Smooth muscle cell (in vitro differentiated cells): ENCODE results near the gene THAP4. TPM values are rescaled to one million over a fixed set of nuclear protein-coding genes. Genes with fewer than 3 reads are reported as not detected.
"Not testable (repeated sequence)": the region's sequence is repeated elsewhere in the genome, so short reads cannot be mapped to it uniquely, and the experiment has no call there.

Experiments
- DNase-seq: peaks from one replicate; lab custom pipeline; 2025; ENCODE audit not compliant: unreplicated experiment; lab: John Stamatoyannopoulos, UW
- H2AFZ ChIP-seq: fragments of 200-600 bp; sonication (generic); 2 replicates; pipeline ENCODE4 v1.6.0; 2016; ENCODE audit warnings: antibody characterized with exemption, low read depth, mild to moderate bottlenecking
- H3F3A ChIP-seq: fragments of 200-600 bp; sonication (generic); 2 replicates; pipeline ENCODE4 v1.6.0; 2017; ENCODE audit warnings: antibody characterized with exemption, low read depth
- H3K27ac ChIP-seq: fragments of 200-600 bp; sonication (generic); 2 replicates; pipeline ENCODE4 v1.5.1; 2016; ENCODE audit warnings: low read depth, mild to moderate bottlenecking
- H3K27me3 ChIP-seq: fragments of 200-600 bp; sonication (generic); 2 replicates; pipeline ENCODE4 v1.6.1; 2016; ENCODE audit warnings: low read depth, mild to moderate bottlenecking
- H3K36me3 ChIP-seq: fragments of 200-600 bp; sonication (generic); 2 replicates; pipeline ENCODE4 v1.5.1; 2016; ENCODE audit warnings: low read depth
- H3K4me1 ChIP-seq: fragments of 200-600 bp; sonication (generic); 2 replicates; pipeline ENCODE4 v1.5.1; 2016; ENCODE audit warnings: low read depth
- H3K4me2 ChIP-seq: fragments of 200-600 bp; sonication (generic); 2 replicates; pipeline ENCODE4 v1.6.0; 2016; ENCODE audit warnings: mild to moderate bottlenecking
- H3K4me3 ChIP-seq: fragments of 200-600 bp; sonication (generic); 2 replicates; pipeline ENCODE4 v1.5.1; 2016; ENCODE audit warnings: mild to moderate bottlenecking
- H3K79me2 ChIP-seq: fragments of 200-600 bp; sonication (generic); 2 replicates; pipeline ENCODE4 v1.6.0; 2016; ENCODE audit warnings: low read depth, mild to moderate bottlenecking
- H3K9ac ChIP-seq: fragments of 200-600 bp; sonication (generic); 2 replicates; pipeline ENCODE4 v1.6.0; 2016; ENCODE audit warnings: low read depth
- H3K9me3 ChIP-seq: fragments of 200-600 bp; sonication (generic); replicated peaks from 2 replicates; pipeline ENCODE4 v1.5.1; 2016; ENCODE audit warnings: low read depth
- H4K20me1 ChIP-seq: fragments of 200-600 bp; sonication (generic); 2 replicates; pipeline ENCODE4 v1.6.0; 2016; ENCODE audit warnings: low read depth
- WGBS: methylation state at CpG from one replicate; pipeline ENCODE4 v1.1.7; 2016; ENCODE audit warnings: low lambda C conversion rate; 5-methylcytosine and 5-hydroxymethylcytosine counted together
- polyA plus RNA-seq: library from polyadenylated mRNA; unstranded; fragments of >200 nt; fragmentation: Nextera tagmentation; extraction: Ambion mirVana; gene quantifications from 2 replicates; pipeline ENCODE4 v1.2.1, GENCODE V29; 2016
- total RNA-seq: library from RNA; depleted of rRNA; stranded (reverse); fragments of >200 nt; gene quantifications from 2 replicates; pipeline ENCODE4 v1.2.3, GENCODE V29; 2014
- TF ChIP-seq, protein P1 (sequence below): fragments of 200-600 bp; sonication (generic); IDR thresholded peaks from 2 replicates; pipeline ENCODE4 v1.5.1; 2017; ENCODE audit warnings: borderline replicate concordance, mild to moderate bottlenecking, antibody characterized with exemption; ENCODE audit not compliant: insufficient read depth, poor library complexity, severe bottlenecking

THAP4 gene
- total and polyA plus RNA-seq, 2 experiments from 2014 or later = 23.1 to 38.8 TPM

DNA sequence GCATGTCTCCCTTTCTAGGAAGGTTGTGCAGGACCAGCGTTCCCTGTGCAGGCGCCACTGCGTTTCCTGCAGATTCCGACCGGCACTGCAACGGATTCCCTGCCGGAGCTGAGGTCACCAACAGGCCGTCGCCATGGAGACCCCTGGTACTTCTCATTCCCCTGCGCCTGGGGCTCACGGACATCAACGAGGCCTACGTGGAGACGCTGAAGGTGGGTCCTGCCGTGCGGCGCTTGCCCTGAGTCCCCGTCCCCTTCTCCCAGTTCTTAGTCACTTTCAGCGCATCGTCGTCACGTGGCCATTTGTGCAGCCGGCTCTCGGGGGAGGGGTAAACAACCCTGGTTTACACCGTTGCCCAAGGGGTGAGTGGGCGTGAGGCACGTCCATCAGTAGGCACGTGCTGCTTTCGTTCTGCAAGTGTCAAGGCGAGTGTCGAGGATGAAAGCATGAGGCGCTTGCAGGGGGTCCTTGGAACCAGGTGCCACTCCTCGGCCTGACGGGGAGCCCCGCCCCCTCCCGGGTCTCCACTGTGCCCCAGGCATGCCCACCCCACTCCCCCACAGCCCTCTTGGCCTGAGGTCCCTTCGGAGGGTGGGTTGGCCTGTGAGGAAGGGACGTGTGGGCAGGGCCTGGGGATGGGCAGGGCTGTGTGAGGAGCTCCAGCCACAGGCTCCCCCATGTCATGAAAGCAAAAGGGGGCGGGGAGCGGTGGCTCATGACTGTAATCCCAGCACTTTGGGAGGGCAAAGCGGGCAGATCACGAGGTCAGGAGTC is 29.9 kb upstream of the THAP4 start:
- H3K9ac ChIP-seq = no peak overlapping the region
- H3K36me3 ChIP-seq = no peaks in the 10 kb centered on the region
- no peaks in the 10 kb centered on the region for H3K9me3 ChIP-seq
- no peak for DNase-seq
- TF ChIP-seq, protein P1, sequence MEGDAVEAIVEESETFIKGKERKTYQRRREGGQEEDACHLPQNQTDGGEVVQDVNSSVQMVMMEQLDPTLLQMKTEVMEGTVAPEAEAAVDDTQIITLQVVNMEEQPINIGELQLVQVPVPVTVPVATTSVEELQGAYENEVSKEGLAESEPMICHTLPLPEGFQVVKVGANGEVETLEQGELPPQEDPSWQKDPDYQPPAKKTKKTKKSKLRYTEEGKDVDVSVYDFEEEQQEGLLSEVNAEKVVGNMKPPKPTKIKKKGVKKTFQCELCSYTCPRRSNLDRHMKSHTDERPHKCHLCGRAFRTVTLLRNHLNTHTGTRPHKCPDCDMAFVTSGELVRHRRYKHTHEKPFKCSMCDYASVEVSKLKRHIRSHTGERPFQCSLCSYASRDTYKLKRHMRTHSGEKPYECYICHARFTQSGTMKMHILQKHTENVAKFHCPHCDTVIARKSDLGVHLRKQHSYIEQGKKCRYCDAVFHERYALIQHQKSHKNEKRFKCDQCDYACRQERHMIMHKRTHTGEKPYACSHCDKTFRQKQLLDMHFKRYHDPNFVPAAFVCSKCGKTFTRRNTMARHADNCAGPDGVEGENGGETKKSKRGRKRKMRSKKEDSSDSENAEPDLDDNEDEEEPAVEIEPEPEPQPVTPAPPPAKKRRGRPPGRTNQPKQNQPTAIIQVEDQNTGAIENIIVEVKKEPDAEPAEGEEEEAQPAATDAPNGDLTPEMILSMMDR = no peak
- H4K20me1 ChIP-seq = peaks cover 13% of the 10 kb centered on the region
- no peak overlapping the region for H3K27ac ChIP-seq
- H3K4me1 ChIP-seq = no peaks in the 10 kb centered on the region
- H2AFZ ChIP-seq = no peak overlapping the region
- H3K79me2 ChIP-seq = no peaks in the 10 kb centered on the region
- 92% methylated on average over 41 of the region's 42 CpGs for WGBS
- H3F3A ChIP-seq = no peaks in the 10 kb centered on the region
- H3K4me2 ChIP-seq = no peak overlapping the region
- H3K27me3 ChIP-seq = no peaks in the 10 kb centered on the region
- no peak overlapping the region for H3K4me3 ChIP-seq

DNA sequence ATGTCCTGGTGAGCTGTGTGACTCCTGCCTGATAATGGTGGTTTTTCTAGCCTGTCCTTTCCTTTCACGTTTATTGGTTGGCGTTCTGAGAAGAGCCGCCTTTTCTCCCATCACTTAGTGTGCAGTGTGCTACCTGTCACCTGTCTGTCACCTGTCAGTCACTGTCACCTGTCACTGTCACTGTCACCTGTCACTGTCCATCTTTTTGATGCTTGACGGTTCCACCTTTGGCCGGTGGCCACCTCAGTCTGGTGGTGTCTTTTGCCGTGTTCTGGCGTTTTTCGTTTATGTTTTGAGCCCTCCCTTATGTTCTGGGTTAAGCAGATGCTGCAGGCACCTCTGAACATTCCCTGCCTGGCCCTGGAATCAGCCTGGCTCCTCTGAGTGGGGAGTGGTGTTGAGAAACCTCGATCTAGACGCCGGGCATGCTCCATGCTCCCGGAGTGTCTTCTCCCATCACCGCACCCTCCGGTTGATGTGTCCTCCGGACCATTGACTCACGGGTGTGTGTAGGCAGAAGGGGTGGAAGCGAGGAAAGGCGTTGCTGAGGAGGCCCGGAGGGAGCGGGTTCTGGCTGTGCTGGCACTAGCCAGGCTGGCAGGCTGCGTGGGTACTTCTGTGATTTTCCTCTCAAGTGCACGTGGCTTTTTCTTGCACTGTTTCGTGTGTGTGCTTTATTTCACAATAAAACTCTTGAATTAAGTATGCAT is 28.9 kb upstream of the THAP4 start:
- Histone ChIP-seq H3K79me2 (no peaks in the 10 kb centered on the region), H3F3A (no peaks in the 10 kb centered on the region), H2AFZ (no peak overlapping the region), H3K9me3 (no peaks in the 10 kb centered on the region), H3K9ac (no peak overlapping the region), H4K20me1 (peaks cover 13% of the 10 kb centered on the region), H3K4me1 (no peaks in the 10 kb centered on the region), H3K4me2 (peak overlapping the region; percentile 6), H3K4me3 (no peak overlapping the region), H3K27ac (peak overlapping the region; percentile 91), H3K36me3 (no peaks in the 10 kb centered on the region), H3K27me3 (no peaks in the 10 kb centered on the region)
- WGBS = 87% methylated on average over 23 of the region's 23 CpGs
- TF ChIP-seq, protein P1 = no peak
- DNase-seq = no peak

DNA sequence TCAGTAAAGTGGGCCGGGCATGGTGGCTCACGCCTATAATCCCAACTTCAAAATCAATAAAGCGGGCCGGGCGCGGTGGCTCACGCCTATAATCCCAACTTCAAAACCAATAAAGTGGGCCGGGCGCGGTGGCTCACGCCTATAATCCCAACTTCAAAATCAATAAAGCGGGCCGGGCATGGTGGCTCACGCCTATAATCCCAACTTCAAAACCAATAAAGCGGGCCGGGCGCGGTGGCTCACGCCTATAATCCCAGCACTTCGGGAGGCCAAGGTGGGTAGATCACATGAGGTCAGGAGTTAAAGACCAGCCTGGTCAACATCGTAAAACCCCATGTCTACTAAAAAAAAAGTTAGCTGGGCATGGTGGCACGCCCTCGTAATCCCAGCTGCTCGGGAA is 25.8 kb upstream of the THAP4 start:
- H4K20me1 ChIP-seq = peaks cover 13% of the 10 kb centered on the region
- not testable (repeated sequence) for H3K27ac ChIP-seq, H2AFZ ChIP-seq, H3K4me1 ChIP-seq, H3K36me3 ChIP-seq, H3F3A ChIP-seq, H3K79me2 ChIP-seq, H3K27me3 ChIP-seq, DNase-seq, H3K4me2 ChIP-seq, H3K9ac ChIP-seq, H3K9me3 ChIP-seq, H3K4me3 ChIP-seq
- 93% methylated on average over 24 of the region's 24 CpGs for WGBS

DNA sequence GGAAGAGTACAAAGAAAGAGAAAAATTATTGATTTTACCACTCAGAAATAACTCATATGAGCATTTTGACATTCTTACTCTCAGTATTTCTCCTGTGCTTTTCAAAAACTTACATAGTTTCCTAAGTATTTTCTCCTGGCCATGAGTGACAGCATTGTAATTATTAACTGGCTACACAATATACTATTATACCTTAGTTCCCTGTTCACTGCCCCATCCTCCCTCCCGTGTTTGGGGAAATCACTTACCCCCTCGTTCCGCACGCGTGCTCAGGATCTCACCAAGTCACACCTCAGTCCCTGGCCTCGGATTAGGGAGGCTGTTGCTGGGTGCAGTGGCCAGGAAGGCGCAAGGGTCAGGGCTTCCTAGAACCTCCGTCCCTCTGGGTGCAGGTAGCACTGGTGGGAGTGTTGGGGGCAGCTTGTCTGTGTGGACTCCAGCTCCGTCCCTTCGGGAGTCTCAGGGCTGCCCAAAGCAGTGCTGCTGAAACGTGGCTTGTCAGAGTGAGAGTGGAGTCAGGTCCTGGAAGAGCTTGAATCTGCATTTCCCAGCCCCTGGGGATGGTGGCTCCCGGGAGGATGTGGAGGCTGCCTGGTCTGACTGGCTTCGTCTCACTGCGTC is 23.7 kb upstream of the THAP4 start:
- Histone ChIP-seq H3K4me3 (no peak overlapping the region), H3K4me1 (no peaks in the 10 kb centered on the region), H3K79me2 (no peaks in the 10 kb centered on the region), H3K9me3 (no peaks in the 10 kb centered on the region), H2AFZ (no peak overlapping the region), H4K20me1 (peaks cover 3% of the 10 kb centered on the region), H3K27me3 (no peaks in the 10 kb centered on the region), H3K4me2 (no peak overlapping the region), H3K9ac (no peak overlapping the region), H3K27ac (no peak overlapping the region), H3F3A (no peaks in the 10 kb centered on the region), H3K36me3 (no peaks in the 10 kb centered on the region)
- TF ChIP-seq, protein P1 = no peak
- 95% methylated on average over 14 of the region's 14 CpGs for WGBS
- no peak for DNase-seq
